Muscle layer of duodenum (tissue), 2 donors: Measurements from ENCODE around the gene PRKG1.

Experiments
- H3K27ac ChIP-seq: one replicate; pipeline ENCODE4 v1.7.0; 2013; ENCODE audit warnings: mild to moderate bottlenecking, low read length
- H3K27me3 ChIP-seq: one replicate; pipeline ENCODE4 v1.7.0; 2013; ENCODE audit warnings: low read depth, mild to moderate bottlenecking, control low read depth, low read length
- H3K36me3 ChIP-seq, 2 donors: one replicate each; pipeline ENCODE4 v1.7.0; 2013; ENCODE audit warnings: low read length in 2 of 2, control low read depth in 1 of 2, mild to moderate bottlenecking in 1 of 2; ENCODE audit not compliant: insufficient read depth in 2 of 2, control insufficient read depth in 1 of 2
- H3K4me1 ChIP-seq, 2 donors: one replicate each; pipeline ENCODE4 v1.7.0; 2013; ENCODE audit warnings: low read length in 2 of 2, mild to moderate bottlenecking in 2 of 2, control low read depth in 1 of 2, moderate library complexity in 1 of 2; ENCODE audit not compliant: insufficient read depth in 2 of 2, control insufficient read depth in 1 of 2
- H3K4me3 ChIP-seq, 2 donors: one replicate each; pipeline ENCODE4 v1.7.0; 2013; ENCODE audit warnings: low read length in 2 of 2, low read depth in 1 of 2, mild to moderate bottlenecking in 1 of 2
- H3K9me3 ChIP-seq, 2 donors: one replicate each; pipeline ENCODE4 v1.7.0; 2013; ENCODE audit warnings: low read length in 2 of 2, control low read depth in 1 of 2, mild to moderate bottlenecking in 1 of 2; ENCODE audit not compliant: control insufficient read depth in 1 of 2
- donor health status: healthy.

PRKG1 gene

DNA sequence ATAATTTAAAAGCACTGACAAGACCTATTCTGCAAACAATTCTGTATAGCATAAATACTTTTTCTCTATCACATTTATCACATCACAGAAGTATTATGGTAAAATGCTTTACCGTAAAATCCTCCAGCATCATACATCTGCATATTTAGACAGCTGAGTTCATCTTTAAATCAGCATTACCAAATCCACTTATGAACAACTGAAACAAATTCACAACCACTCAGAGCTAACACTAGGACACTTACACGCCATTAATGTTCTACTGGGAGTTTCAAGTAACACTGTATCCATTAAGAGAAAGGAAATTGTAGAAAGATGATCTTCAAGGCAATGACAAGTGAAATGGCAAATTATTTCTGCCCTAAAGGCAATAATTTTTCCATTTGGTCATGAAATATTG, 1134.1 kb downstream of the PRKG1 start:
- H3K4me3 ChIP-seq: no peak overlapping the region

DNA sequence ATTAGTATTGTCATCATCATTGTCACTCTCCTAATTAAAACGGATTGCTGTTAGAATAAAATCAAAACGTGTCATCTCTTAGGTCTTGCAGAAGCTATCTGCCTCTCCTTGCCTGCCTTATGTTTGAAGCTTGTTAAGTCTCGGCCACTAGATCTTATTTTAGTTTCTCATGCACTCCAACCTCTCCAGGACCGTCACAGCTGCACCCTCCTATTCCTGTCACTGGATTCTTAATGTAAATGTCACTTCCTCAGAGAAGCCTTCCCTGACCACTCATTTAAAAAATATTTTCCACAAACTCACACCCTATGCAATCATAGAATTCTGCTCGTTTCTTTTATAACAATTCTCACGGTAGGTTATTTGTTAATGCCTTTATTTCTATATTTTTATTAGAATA, 1135.9 kb downstream of the PRKG1 start:
- Histone ChIP-seq H3K27ac (no peak overlapping the region), H3K9me3 (no peaks in the 10 kb centered on the region), H3K36me3 (no peaks in the 10 kb centered on the region)

More for the DNA sequence above, 1134.1 kb downstream of the PRKG1 start:
- Histone ChIP-seq H3K27me3 (no peaks in the 10 kb centered on the region), H3K36me3 (no peaks in the 10 kb centered on the region), H3K4me1 (peaks cover 0 to 2% of the 10 kb centered on the region in 2 donors), H3K9me3 (no peaks in the 10 kb centered on the region), H3K27ac (no peak overlapping the region)

DNA sequence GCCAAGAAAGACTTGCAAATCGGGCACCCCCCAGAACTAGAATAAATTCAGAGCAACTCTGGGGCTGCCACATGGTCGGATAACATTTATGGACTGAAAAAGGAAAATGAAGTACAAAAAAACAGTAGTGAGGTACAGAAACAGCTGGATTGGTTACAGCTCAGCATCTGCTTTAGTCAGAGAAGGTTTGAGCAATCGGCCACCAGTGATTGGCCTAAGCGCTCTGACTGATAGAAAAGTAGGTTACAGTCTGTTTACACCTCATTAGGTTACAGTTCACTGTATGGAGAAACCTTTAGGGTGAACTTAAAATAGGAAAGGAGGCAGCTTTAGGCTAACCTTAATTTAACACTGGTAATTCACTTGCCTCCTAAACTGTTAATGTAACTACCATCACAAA, 1137.8 kb downstream of the PRKG1 start:
- H3K27me3 ChIP-seq: no peaks in the 10 kb centered on the region
- no peaks in the 10 kb centered on the region for H3K9me3 ChIP-seq
- H3K4me1 ChIP-seq: peaks cover 0 to 4% of the 10 kb centered on the region in 2 donors
- no peak overlapping the region for H3K27ac ChIP-seq
- H3K4me3 ChIP-seq: no peak overlapping the region
- no peaks in the 10 kb centered on the region for H3K36me3 ChIP-seq

More for the DNA sequence above, 1135.9 kb downstream of the PRKG1 start:
- peaks cover 0 to 4% of the 10 kb centered on the region in 2 donors for H3K4me1 ChIP-seq
- no peak overlapping the region for H3K4me3 ChIP-seq
- no peaks in the 10 kb centered on the region for H3K27me3 ChIP-seq

DNA sequence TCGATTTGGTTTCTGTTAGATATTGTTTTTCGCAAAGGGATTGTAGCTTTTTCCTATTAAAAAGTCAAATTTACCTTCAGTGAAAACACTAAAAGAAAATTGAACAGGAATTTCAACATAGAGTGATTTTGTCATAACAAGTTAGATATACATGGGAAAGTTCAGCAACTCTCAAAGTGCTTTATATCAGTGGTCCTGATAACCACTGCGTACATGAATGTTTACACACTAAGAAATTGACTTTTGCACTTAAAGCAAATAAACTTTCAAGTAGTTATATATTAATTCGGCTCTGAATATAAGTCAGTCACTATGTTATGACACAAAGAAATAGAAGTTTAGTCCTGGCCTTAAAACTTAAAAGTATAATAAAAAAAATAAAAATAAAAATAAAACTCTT, 1138.5 kb downstream of the PRKG1 start:
- Histone ChIP-seq H3K27me3 (no peaks in the 10 kb centered on the region), H3K36me3 (no peaks in the 10 kb centered on the region), H3K9me3 (no peaks in the 10 kb centered on the region), H3K27ac (no peak overlapping the region), H3K4me3 (no peak overlapping the region), H3K4me1 (peaks cover 0 to 4% of the 10 kb centered on the region in 2 donors)

DNA sequence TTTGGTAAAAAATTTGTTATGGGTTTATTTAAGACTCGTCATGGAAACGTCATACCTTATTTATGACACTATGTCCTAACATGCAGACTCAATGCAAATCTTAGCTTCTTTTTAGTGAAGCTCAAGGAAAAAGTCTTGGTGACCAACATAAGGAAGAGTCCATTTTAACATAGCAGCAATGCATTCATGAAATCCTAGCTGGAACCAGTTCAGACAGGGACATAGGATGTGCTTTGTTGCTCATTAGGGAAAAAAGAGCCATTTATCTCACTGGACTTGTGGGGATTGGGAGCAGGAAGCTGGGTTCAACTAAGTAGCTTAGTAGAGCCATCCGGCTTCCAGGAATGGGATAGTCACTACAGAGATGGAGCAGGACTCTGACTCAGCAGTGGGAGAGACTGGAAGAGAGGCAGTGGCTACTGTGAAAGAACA, 1139.0 kb downstream of the PRKG1 start:
- H3K4me3 ChIP-seq: no peak overlapping the region
- H3K4me1 ChIP-seq: peaks cover 0 to 4% of the 10 kb centered on the region in 2 donors
- no peaks in the 10 kb centered on the region for H3K9me3 ChIP-seq
- H3K36me3 ChIP-seq: no peaks in the 10 kb centered on the region
- H3K27ac ChIP-seq: peak overlapping the region; percentile 43
- no peaks in the 10 kb centered on the region for H3K27me3 ChIP-seq

DNA sequence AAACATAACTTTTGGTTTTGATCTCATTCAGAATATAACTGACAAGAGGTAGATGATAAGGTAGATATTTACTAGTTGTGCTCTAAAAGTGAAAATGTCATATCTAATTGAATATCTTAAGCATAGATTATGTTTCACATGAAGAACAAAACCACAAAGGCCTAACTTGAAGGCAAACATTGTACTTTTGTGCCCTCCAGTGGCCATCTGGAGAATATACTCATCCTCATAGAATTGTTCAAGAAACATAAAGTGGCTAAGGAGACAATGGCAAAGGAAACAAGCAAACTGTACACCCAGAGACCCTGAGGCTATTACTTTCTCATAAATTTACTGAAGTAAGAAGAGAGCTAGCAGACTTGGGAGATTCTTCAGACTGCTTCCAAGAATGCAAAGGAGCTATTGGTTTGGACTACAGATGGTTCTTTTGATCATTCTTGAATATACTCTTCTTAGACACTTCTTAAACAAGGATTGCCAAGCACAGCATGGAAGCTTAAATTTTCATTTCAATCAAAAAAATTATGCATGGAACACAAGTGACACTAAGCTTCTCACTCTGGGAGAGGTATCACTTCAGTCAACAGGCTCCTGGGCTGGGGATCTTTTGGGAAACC, 1141.6 kb downstream of the PRKG1 start:
- no peaks in the 10 kb centered on the region for H3K9me3 ChIP-seq
- no peaks in the 10 kb centered on the region for H3K27me3 ChIP-seq
- H3K36me3 ChIP-seq: no peaks in the 10 kb centered on the region
- H3K4me1 ChIP-seq: peaks cover 0 to 4% of the 10 kb centered on the region in 2 donors
- H3K27ac ChIP-seq: no peak overlapping the region
- no peak overlapping the region for H3K4me3 ChIP-seq

DNA sequence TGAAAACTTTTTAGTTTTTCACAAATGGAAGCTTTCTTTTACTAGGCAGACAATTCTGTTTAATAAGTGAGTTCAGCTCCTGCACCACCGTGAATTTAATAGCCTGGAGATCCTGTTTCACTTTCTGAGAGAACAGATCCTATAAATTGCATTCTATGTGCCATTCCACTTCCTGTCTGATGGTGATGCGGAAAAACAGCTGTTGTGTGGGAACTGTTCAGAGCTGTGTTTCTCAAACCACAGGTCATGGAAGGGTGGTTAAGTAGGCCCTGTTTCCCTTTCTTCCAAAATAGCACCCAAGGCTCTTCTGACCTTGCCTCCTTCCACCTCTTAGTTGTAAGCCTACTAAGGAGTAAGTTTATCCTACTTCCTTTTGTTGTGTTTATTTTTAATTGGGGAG, 1142.6 kb downstream of the PRKG1 start:
- Histone ChIP-seq H3K9me3 (no peaks in the 10 kb centered on the region), H3K4me3 (no peak overlapping the region), H3K4me1 (peaks cover 0 to 4% of the 10 kb centered on the region in 2 donors), H3K27me3 (no peaks in the 10 kb centered on the region), H3K27ac (no peak overlapping the region), H3K36me3 (no peaks in the 10 kb centered on the region)

DNA sequence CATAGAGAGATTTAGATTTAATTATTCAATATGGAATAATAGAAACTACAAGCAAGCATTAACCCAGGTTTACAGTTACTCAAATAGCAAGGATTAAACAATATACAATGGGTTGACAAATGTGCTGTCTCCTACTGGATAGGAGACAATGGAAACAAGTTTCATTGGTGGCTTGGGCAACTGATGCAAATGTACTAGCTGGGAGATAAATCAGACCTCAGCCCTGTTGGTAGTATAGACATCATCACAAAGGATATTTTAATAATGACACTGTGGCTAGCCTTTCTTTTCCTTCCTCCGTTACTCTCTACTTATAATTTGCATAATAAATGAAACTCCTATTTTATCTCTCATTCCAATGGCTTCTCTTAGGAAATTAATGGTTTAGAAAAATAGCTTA, 1143.2 kb downstream of the PRKG1 start:
- no peaks in the 10 kb centered on the region for H3K9me3 ChIP-seq
- no peak overlapping the region for H3K4me3 ChIP-seq
- H3K36me3 ChIP-seq: no peaks in the 10 kb centered on the region
- H3K27ac ChIP-seq: no peak overlapping the region
- H3K27me3 ChIP-seq: no peaks in the 10 kb centered on the region
- H3K4me1 ChIP-seq: peaks cover 0 to 4% of the 10 kb centered on the region in 2 donors

DNA sequence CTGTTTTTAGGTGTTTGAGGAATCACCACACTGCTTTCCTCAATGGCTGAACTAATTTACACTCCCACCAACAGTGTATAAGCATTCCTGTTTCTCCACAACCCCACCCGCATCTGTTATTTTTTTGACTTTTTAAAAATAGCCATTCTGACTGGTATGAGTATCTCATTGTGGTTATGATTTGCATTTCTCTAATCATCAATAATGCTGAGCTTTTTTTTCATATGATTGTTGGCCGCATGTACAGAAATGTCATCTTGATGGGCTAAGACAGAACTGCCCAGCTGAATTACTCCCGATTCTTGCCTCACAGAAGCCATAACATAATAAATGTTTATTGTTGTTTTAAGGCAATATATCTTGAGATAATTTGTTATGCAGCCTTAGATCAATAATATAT, 1146.7 kb downstream of the PRKG1 start:
- no peaks in the 10 kb centered on the region for H3K9me3 ChIP-seq
- no peak overlapping the region for H3K4me3 ChIP-seq
- no peaks in the 10 kb centered on the region for H3K36me3 ChIP-seq
- no peaks in the 10 kb centered on the region for H3K4me1 ChIP-seq
- H3K27me3 ChIP-seq: no peaks in the 10 kb centered on the region
- H3K27ac ChIP-seq: no peak overlapping the region

DNA sequence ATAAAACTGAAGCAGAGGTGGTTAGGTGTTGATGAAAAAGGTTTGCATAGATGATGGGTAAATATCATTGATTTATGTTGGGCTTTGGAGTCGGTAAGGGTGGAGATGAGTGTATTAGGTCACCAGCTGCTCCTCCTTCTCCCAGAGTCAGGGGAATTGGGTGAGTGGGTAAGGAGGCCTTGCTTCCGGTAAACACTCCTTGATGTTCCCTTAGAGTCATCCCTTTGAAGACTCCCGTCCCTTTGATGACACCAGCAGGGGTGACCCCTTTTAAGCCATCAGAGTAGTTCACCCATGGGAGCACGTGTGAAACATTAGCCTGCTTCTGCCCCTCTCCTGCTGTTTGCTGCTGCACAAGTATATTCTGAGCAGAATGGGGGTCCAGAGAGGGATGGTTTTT, 1147.6 kb downstream of the PRKG1 start:
- Histone ChIP-seq H3K27ac (no peak overlapping the region), H3K36me3 (no peaks in the 10 kb centered on the region), H3K9me3 (no peaks in the 10 kb centered on the region), H3K4me3 (no peak overlapping the region), H3K4me1 (no peaks in the 10 kb centered on the region), H3K27me3 (no peaks in the 10 kb centered on the region)

DNA sequence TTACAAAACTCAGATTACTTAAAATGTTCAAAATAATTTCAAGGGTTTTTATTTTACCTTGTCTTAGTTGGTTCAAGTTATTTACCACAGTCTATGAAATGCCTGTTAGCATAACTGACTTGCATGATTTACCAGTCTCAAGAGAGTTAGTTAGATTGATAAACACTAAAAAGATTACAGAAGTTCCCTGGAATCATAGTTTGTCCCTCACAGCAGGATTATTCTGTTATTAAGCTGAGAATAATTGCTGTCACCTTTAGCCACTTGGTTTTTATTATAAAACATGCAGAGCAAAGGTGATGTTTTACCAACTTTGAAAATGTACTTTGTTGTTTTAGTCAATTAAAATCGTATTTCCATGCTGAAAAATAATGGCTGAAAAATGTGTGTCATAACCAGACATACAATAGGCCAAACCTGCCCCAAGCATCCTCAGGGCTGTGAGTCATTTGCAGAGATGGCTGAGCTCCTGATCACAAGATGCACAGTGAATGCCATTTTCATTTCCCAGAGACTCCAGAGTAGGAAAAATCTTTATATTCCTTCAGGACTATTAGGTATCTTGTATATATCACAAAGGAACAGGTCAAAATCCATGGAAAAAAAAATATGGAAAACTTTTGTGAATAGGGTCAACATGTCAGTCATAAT, 1152.0 kb downstream of the PRKG1 start:
- no peak overlapping the region for H3K27ac ChIP-seq
- H3K9me3 ChIP-seq: no peaks in the 10 kb centered on the region
- no peaks in the 10 kb centered on the region for H3K36me3 ChIP-seq
- no peaks in the 10 kb centered on the region for H3K27me3 ChIP-seq
- no peaks in the 10 kb centered on the region for H3K4me1 ChIP-seq
- no peak overlapping the region for H3K4me3 ChIP-seq

DNA sequence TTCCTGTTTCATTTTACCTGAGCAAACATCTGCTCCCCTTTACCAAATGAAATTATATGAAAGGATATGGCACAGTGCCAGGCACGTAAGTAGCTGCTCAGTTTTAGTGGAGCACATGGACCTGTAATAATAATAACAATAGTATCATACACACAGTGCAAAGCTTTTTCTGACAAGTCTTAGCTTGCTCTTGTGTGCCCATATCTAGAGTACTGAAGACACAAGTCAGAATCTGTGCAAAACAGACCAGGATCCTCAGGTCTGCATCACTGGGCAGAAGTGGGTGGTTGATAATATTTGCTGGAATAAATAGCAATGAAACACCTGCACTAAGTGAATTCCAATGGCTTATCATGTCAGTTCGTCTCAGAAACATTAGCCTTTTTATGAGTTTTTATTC, 1154.3 kb downstream of the PRKG1 start:
- H3K36me3 ChIP-seq: no peaks in the 10 kb centered on the region
- H3K4me1 ChIP-seq: no peaks in the 10 kb centered on the region
- no peaks in the 10 kb centered on the region for H3K27me3 ChIP-seq
- no peak overlapping the region for H3K27ac ChIP-seq
- no peak overlapping the region for H3K4me3 ChIP-seq
- no peaks in the 10 kb centered on the region for H3K9me3 ChIP-seq
